Measurements from ENCODE around the gene ACBD6.
A peak's percentile ranks its signal among the peaks of the same experiment; 100 is the strongest.

Gene ACBD6

DNA sequence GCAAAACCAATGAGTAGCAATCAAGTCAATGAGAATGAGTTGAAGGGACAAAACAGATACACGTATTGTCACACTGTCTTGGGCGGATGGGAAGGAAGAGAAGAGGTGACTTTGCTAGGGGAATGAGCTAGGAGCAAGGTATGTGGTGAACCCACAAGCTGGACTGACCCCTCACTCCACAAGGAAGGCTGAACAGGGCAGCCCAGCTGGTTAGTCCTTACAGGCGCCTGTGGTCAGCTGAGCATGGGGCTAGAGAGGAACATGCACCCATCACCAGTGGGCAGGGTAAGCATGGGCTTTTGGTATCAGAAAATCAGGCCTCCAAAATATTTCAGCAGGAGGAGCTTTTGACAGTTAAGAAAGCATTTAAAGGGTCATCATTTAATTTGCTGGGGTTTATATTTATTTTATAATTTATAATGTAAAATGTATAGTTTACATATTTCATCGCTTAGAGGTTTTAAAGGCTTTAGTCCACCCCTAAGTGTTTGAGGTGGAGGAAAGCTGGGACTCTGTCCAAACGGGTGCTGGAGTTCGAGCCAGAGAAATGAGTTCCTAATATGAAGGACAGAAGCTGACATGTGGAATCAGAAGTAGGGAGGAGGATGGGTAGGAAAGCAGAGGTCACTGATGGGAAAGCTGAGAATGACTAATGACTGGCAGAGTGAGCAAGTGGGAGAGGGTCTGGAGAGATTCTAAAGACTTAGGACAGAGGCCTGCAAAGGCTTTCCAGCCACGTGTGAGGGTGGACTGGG lies 22.0 kb upstream of the ACBD6 start:
- ChIA-PET CTCF (interaction anchor here (0.8 to 1.1 kb wide), 4 partner anchors 9 to 1530 kb away, joined by 3 to 4 read pairs (median 4); no protein-coding TSS in a partner anchor), POLR2A (interaction anchor here (0.6 kb wide), 1 partner anchor 9 kb away, joined by 3 read pairs; no protein-coding TSS in a partner anchor)
- no peak overlapping the region for H3K27ac ChIP-seq (ENCODE audit: extremely low read depth, low read depth, low read length)
- no peaks in the 10 kb centered on the region for H3K9me3 ChIP-seq (ENCODE audit: control insufficient read depth, insufficient read depth, low read depth, low read length)
- no peak overlapping the region for H3K4me3 ChIP-seq (ENCODE audit: low read depth, low read length)
- no peaks in the 10 kb centered on the region for H3K36me3 ChIP-seq (ENCODE audit: control insufficient read depth in 2 of 2, insufficient read depth in 1 of 2, low read length in 2 of 2)
- no peaks in the 10 kb centered on the region for H3K4me1 ChIP-seq (ENCODE audit: control insufficient read depth, insufficient read depth, low read length)
- TF ChIP-seq, protein P1, sequence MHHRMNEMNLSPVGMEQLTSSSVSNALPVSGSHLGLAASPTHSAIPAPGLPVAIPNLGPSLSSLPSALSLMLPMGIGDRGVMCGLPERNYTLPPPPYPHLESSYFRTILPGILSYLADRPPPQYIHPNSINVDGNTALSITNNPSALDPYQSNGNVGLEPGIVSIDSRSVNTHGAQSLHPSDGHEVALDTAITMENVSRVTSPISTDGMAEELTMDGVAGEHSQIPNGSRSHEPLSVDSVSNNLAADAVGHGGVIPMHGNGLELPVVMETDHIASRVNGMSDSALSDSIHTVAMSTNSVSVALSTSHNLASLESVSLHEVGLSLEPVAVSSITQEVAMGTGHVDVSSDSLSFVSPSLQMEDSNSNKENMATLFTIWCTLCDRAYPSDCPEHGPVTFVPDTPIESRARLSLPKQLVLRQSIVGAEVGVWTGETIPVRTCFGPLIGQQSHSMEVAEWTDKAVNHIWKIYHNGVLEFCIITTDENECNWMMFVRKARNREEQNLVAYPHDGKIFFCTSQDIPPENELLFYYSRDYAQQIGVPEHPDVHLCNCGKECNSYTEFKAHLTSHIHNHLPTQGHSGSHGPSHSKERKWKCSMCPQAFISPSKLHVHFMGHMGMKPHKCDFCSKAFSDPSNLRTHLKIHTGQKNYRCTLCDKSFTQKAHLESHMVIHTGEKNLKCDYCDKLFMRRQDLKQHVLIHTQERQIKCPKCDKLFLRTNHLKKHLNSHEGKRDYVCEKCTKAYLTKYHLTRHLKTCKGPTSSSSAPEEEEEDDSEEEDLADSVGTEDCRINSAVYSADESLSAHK (tag by site-specific recombination; IDR thresholded peaks at IDR 0.05), result no peak
- TF ChIP-seq ZNF354C (tag by site-specific recombination; IDR thresholded peaks at IDR 0.05; ENCODE audit: borderline replicate concordance, low read depth) (no peak), ZNF19 (tag by site-specific recombination; IDR thresholded peaks at IDR 0.05; ENCODE audit: low read depth) (no peak)

DNA sequence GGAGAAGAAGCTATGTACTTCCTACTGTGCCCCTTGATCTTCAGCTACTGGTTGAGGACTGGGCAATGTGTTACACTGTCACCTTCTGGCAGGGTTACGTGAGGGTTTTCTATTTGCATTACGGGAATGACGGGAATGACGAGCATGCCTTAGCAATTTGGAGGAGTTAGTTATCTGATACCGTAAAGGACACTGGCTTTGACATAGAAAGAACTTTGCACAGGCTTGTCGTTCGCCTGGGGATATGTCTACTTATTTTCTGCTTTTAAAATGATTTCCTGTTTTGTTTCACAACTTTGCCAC lies 19.8 kb upstream of the ACBD6 start:
- Histone ChIP-seq H3K4me3 (ENCODE audit: low read depth, low read length) (no peak overlapping the region), H3K4me1 (ENCODE audit: control insufficient read depth, insufficient read depth, low read length) (no peaks in the 10 kb centered on the region), H3K9me3 (ENCODE audit: control insufficient read depth, insufficient read depth, low read depth, low read length) (no peaks in the 10 kb centered on the region), H3K36me3 (ENCODE audit: control insufficient read depth in 2 of 2, insufficient read depth in 1 of 2, low read length in 2 of 2) (no peaks in the 10 kb centered on the region), H3K27ac (ENCODE audit: extremely low read depth, low read depth, low read length) (no peak overlapping the region)
- no peak for TF ChIP-seq ZNF830 (tag by site-specific recombination; IDR thresholded peaks at IDR 0.05; ENCODE audit: low read depth)
- no peak for TF ChIP-seq SCRT1 (tag by site-specific recombination; IDR thresholded peaks at IDR 0.05; ENCODE audit: borderline replicate concordance)
- TF ChIP-seq, protein P2, sequence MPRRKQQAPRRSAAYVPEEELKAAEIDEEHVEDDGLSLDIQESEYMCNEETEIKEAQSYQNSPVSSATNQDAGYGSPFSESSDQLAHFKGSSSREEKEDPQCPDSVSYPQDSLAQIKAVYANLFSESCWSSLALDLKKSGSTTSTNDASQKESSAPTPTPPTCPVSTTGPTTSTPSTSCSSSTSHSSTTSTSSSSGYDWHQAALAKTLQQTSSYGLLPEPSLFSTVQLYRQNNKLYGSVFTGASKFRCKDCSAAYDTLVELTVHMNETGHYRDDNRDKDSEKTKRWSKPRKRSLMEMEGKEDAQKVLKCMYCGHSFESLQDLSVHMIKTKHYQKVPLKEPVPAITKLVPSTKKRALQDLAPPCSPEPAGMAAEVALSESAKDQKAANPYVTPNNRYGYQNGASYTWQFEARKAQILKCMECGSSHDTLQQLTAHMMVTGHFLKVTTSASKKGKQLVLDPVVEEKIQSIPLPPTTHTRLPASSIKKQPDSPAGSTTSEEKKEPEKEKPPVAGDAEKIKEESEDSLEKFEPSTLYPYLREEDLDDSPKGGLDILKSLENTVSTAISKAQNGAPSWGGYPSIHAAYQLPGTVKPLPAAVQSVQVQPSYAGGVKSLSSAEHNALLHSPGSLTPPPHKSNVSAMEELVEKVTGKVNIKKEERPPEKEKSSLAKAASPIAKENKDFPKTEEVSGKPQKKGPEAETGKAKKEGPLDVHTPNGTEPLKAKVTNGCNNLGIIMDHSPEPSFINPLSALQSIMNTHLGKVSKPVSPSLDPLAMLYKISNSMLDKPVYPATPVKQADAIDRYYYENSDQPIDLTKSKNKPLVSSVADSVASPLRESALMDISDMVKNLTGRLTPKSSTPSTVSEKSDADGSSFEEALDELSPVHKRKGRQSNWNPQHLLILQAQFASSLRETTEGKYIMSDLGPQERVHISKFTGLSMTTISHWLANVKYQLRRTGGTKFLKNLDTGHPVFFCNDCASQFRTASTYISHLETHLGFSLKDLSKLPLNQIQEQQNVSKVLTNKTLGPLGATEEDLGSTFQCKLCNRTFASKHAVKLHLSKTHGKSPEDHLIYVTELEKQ (tag by site-specific recombination; IDR thresholded peaks at IDR 0.05; ENCODE audit: borderline replicate concordance), result no peak
- 0 out of 2 replicates have a peak, but pooled peaks have one; percentile 61 for TF ChIP-seq TRIM28 (IDR thresholded peaks at IDR 0.05; ENCODE audit: borderline replicate concordance, low read length)
- CTCF ChIA-PET, result interaction anchor here (0.9 kb wide), 1 partner anchor 15 kb away, joined by 3 read pairs; no protein-coding TSS in a partner anchor
- POLR2A ChIA-PET, result no interaction called here

DNA sequence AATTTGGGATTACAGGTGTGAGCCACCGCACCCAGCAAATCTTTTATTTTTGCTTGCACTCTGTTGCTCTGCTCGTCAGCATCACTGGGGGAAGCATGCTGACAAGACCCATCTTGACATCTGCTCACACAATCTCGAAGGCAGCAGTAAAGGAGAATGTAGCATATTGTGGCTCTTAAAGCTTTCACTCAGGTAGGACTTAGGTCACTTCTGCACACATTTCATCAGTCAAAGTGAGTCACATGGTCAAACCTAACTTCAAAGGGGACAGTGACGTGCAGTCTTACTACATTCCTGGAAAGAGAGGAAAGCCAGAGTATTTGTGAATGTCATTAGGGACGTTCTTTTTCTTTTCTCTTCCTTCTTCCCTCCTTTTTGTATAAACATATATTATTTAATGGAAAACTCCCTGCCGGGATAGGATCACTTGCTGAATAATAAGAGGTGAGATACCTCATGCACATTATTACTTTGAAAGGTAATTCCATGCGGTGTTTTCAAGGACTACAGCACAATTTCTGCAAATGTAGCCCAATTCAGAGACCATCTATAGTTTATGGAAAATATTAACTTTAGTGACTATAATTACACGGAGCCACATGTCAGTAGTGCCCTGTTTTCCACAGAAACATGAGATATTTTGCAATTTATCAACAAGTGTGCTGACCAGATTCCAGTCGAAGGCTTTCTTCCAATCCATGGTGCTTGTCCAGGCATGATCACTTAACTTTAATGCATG lies 19.3 kb upstream of the ACBD6 start:
- Histone ChIP-seq H3K4me1 (ENCODE audit: control insufficient read depth, insufficient read depth, low read length) (no peaks in the 10 kb centered on the region), H3K9me3 (ENCODE audit: control insufficient read depth, insufficient read depth, low read depth, low read length) (no peaks in the 10 kb centered on the region), H3K27ac (ENCODE audit: extremely low read depth, low read depth, low read length) (no peak overlapping the region), H3K36me3 (ENCODE audit: control insufficient read depth in 2 of 2, insufficient read depth in 1 of 2, low read length in 2 of 2) (no peaks in the 10 kb centered on the region), H3K4me3 (ENCODE audit: low read depth, low read length) (no peak overlapping the region)
- CTCF ChIA-PET, result interaction anchor here (0.8 to 0.9 kb wide), 2 partner anchors 12 to 14 kb away, joined by 3 read pairs; no protein-coding TSS in a partner anchor
- POLR2A ChIA-PET, result no interaction called here
- TF ChIP-seq, protein P3, sequence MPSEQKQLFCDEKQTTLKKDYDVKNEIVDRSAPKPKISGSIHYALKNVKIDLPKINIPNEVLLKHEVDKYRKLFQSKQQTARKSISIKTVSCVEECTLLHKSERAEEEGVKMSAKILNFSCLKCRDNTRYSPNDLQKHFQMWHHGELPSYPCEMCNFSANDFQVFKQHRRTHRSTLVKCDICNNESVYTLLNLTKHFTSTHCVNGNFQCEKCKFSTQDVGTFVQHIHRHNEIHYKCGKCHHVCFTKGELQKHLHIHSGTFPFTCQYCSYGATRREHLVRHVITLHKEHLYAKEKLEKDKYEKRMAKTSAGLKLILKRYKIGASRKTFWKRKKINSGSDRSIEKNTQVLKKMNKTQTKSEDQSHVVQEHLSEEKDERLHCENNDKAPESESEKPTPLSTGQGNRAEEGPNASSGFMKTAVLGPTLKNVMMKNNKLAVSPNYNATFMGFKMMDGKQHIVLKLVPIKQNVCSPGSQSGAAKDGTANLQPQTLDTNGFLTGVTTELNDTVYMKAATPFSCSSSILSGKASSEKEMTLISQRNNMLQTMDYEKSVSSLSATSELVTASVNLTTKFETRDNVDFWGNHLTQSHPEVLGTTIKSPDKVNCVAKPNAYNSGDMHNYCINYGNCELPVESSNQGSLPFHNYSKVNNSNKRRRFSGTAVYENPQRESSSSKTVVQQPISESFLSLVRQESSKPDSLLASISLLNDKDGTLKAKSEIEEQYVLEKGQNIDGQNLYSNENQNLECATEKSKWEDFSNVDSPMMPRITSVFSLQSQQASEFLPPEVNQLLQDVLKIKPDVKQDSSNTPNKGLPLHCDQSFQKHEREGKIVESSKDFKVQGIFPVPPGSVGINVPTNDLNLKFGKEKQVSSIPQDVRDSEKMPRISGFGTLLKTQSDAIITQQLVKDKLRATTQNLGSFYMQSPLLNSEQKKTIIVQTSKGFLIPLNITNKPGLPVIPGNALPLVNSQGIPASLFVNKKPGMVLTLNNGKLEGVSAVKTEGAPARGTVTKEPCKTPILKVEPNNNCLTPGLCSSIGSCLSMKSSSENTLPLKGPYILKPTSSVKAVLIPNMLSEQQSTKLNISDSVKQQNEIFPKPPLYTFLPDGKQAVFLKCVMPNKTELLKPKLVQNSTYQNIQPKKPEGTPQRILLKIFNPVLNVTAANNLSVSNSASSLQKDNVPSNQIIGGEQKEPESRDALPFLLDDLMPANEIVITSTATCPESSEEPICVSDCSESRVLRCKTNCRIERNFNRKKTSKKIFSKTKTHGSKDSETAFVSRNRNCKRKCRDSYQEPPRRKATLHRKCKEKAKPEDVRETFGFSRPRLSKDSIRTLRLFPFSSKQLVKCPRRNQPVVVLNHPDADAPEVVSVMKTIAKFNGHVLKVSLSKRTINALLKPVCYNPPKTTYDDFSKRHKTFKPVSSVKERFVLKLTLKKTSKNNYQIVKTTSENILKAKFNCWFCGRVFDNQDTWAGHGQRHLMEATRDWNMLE (tag by site-specific recombination; conservative IDR thresholded peaks at IDR 0.05; ENCODE audit: low read depth), result 0 out of 2 replicates have a peak, but pooled peaks have one; percentile 14
- TF ChIP-seq, protein P4, sequence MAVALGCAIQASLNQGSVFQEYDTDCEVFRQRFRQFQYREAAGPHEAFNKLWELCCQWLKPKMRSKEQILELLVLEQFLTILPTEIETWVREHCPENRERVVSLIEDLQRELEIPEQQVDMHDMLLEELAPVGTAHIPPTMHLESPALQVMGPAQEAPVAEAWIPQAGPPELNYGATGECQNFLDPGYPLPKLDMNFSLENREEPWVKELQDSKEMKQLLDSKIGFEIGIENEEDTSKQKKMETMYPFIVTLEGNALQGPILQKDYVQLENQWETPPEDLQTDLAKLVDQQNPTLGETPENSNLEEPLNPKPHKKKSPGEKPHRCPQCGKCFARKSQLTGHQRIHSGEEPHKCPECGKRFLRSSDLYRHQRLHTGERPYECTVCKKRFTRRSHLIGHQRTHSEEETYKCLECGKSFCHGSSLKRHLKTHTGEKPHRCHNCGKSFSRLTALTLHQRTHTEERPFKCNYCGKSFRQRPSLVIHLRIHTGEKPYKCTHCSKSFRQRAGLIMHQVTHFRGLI (tag by site-specific recombination; IDR thresholded peaks at IDR 0.05), result no peak
- TF ChIP-seq ZNF37A (tag by site-specific recombination; IDR thresholded peaks at IDR 0.05), result no peak
- no peak for TF ChIP-seq ZNF174 (tag by site-specific recombination; IDR thresholded peaks at IDR 0.05)
- peak; percentile 73 for TF ChIP-seq SCRT2 (tag by site-specific recombination; IDR thresholded peaks at IDR 0.05)
- TF ChIP-seq KLF1 (tag by site-specific recombination; IDR thresholded peaks at IDR 0.05), result no peak
- TF ChIP-seq ZNF202 (tag by site-specific recombination; IDR thresholded peaks at IDR 0.05; ENCODE audit: borderline replicate concordance), result no peak

All from HEK293 (cell line).